K562 treated with DMSO at 1 percent for 12 hours (cell line): ENCODE measurements around the gene RNF168. TPM values are rescaled to one million over a fixed set of nuclear protein-coding genes. Genes with fewer than 3 reads are reported as not detected.

Experiments used
- total RNA-seq: library from RNA; unstranded; fragments of 300-600 nt; gene quantifications from 2 replicates; pipeline ENCODE4 v1.2.3, GENCODE V29; 2022; ENCODE audit not compliant: insufficient read depth

RNF168 gene, protein sequence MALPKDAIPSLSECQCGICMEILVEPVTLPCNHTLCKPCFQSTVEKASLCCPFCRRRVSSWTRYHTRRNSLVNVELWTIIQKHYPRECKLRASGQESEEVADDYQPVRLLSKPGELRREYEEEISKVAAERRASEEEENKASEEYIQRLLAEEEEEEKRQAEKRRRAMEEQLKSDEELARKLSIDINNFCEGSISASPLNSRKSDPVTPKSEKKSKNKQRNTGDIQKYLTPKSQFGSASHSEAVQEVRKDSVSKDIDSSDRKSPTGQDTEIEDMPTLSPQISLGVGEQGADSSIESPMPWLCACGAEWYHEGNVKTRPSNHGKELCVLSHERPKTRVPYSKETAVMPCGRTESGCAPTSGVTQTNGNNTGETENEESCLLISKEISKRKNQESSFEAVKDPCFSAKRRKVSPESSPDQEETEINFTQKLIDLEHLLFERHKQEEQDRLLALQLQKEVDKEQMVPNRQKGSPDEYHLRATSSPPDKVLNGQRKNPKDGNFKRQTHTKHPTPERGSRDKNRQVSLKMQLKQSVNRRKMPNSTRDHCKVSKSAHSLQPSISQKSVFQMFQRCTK
- total RNA-seq = 7.1 and 18.0 TPM in 2 replicates

DNA sequence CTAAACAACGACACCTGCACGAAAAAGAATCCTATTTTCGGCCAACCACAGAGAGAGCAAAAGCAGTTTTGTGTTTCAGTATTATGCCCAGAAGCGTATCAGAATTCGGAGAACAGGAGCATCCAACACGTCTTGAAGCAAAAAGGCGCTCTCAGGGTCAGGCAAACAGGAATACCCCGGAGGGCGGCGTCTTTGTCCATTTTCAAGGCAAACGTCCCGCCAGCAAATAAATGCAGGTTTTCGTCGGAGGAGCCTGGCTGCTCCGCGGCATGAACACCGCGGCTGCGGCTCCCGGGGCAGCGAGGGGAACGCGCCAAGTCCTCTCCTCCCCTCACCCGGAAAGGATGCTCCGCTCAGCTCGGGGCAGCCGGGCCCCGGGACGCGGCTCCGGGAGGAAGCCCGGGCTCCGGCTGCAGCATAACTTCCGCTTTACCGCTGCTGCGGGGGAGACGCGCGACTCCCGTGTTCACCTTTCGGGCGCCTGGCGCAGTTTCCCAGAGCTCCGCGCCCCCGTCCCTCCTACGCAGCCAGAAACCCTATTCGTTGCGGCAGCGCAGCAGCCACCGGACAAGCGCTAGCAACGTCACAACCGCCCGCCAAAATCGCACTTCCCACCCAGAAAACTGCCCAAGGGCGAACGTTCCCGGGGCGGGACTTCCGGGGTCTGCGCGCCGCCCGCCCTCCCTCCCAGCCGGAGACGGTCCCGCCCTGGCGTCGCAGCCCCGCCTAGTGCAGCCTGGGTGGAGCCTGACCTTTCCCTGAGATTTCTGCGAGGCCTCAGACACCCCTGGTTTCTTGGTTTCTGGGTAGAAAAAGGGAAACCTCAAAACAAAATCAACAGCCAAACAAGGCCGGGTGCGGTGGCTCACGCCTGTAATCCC is at the start of gene RNF168:
RNF168 (minus strand) TSS at position 573 of the 881 bp plus-strand sequence. CDS start 595 bp downstream, outside the sequence.

DNA sequence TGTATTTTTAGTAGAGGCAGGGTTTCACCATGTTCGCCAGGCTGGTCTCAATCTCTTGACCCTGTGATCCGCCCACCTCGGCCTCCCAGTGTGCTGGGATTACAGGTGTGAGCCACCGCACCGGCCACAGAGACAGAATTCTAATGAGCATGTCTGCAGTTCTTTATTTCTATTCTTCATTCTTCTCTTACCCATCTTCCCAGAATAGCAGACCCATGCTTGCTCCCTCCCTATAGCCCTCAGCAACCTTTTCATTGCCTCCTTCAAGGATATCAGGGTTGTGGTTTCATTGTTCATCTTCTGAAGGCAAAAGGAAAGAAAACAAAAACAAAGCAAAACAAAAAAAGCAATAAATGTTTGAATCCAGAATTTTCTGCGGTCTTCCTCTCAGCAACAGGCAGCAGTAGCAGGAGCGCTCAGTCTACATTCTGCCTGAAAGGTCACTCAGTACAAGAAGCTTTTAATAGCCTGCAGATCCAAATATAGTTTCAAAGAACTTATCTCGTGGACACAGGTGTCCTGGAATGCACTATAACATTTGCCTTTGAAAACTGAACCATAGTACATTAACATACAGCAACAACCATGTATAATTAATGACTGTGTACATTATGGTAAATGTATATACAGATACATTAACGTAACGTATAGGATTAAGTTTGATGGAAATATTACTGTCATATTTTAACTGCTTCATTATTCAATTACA is 11.5 kb upstream of the RNF168 start, which contains the start of gene SMCO1:
SMCO1 (minus strand) TSS at position 434 of the 709 bp plus-strand sequence; CDS start at position 297, 137 bp downstream.

DNA sequence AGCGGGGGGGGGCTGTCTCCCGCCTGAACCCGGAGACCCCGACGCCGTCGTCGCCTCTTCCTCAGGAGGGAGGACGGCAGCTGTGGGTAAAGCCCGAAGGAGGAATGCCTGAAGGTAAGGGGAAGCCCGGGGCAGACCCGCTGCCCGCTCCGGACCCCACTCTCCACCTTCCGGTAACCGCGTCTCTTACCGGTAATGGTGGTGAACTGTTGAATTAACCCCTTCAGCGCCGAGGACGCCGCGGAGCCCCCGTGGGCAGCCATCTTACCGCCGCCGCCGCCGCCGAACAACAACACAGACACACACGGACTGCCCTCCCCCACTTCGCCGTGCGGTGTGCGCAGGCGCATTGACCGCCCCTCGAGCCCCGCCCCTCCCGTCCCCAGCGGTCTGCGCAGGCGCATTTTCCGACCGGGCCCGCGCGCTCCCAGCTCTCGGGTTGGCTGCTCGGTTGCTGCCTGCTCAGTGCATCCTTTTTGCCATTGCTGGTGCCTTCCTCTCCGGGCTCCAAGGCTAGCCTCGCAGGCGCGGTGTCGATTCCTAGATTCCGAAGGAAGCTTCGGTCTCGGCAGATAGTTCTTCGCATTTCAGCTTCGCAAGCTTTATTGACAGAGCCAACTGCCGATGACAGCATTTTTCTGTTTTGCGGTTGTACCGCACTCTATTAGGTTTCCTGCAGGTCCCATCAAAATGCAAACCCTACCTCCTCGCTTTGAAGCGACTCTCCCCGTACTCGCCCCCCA is 71.3 kb downstream of the RNF168 start, which contains the start of gene UBXN7:
UBXN7 (minus strand) TSS at position 291 of the 743 bp plus-strand sequence; CDS start at position 263, 28 bp downstream.

Other genes with a start within 250 kb of the RNF168 start
- 23.9 and 59.8 TPM in 2 replicates for gene PCYT1A, start 216.0 kb downstream of the RNF168 start, total RNA-seq
- 12.3 and 29.8 TPM in 2 replicates for gene DYNLT2B, start 185.5 kb downstream of the RNF168 start, total RNA-seq
- gene TM4SF19, start 165.4 kb downstream of the RNF168 start, total RNA-seq = 3.6 and 14.1 TPM in 2 replicates
- gene UBXN7, start 71.3 kb downstream of the RNF168 start, total RNA-seq = 3.9 and 17.1 TPM in 2 replicates
- gene SMCO1, start 11.6 kb upstream of the RNF168 start, total RNA-seq = not detected in 2 replicates
- gene WDR53, start 64.8 kb upstream of the RNF168 start, total RNA-seq = 21.3 and 25.1 TPM in 2 replicates
- gene FBXO45, start 64.9 kb upstream of the RNF168 start, total RNA-seq = 5.0 and 15.3 TPM in 2 replicates
- gene NRROS, start 135.9 kb upstream of the RNF168 start, total RNA-seq = 9.0 and 14.0 TPM in 2 replicates
- 2.8 and 4.8 TPM in 2 replicates for gene CEP19, start 208.5 kb upstream of the RNF168 start, total RNA-seq
- gene PIGX, start 208.6 kb upstream of the RNF168 start, total RNA-seq = 28.6 and 38.1 TPM in 2 replicates
- gene PAK2, start 236.1 kb upstream of the RNF168 start, total RNA-seq = 9.5 and 36.4 TPM in 2 replicates